Measurements from ENCODE around the gene DPH1.

GRCh38 chr17:2076087-2076984 lies 46.4 kb downstream of the DPH1 start:
- TF ChIP-seq CTCF (IDR thresholded peaks at IDR 0.05) (no peak), EP300 (IDR thresholded peaks at IDR 0.05) (no peak), POLR2AphosphoS5 (IDR thresholded peaks at IDR 0.05) (no peak)
